ENCODE results near the gene RD3L. TPM values are rescaled to one million over a fixed set of nuclear protein-coding genes. Genes with fewer than 3 reads are reported as not detected.

The RD3L gene
- total and polyA plus RNA-seq, 12 donors, result 2.9 to 42.1 (median 25.3) TPM

GRCh38 chr14:103898204-103898603 lies 44.1 kb downstream of the RD3L start:
- no peak overlapping the region for H3K27ac ChIP-seq
- peaks cover 0 to 25% (median 9%) of the 10 kb centered on the region in 9 donors for H3K4me1 ChIP-seq
- H3K27me3 ChIP-seq, result no peaks in the 10 kb centered on the region
- no peak overlapping the region for H3K4me3 ChIP-seq
- 95 to 97% methylated on average over 4 of the region's 4 CpGs for WGBS, 2 donors
- ATAC-seq (no peak), DNase-seq (no peak)
- intact Hi-C loops (cut with DNase I), result no loop called here
- no peaks in the 10 kb centered on the region for H3K36me3 ChIP-seq
- no peak for TF ChIP-seq CTCF (IDR thresholded peaks at IDR 0.05)
- no peaks in the 10 kb centered on the region for H3K9me3 ChIP-seq

DNA sequence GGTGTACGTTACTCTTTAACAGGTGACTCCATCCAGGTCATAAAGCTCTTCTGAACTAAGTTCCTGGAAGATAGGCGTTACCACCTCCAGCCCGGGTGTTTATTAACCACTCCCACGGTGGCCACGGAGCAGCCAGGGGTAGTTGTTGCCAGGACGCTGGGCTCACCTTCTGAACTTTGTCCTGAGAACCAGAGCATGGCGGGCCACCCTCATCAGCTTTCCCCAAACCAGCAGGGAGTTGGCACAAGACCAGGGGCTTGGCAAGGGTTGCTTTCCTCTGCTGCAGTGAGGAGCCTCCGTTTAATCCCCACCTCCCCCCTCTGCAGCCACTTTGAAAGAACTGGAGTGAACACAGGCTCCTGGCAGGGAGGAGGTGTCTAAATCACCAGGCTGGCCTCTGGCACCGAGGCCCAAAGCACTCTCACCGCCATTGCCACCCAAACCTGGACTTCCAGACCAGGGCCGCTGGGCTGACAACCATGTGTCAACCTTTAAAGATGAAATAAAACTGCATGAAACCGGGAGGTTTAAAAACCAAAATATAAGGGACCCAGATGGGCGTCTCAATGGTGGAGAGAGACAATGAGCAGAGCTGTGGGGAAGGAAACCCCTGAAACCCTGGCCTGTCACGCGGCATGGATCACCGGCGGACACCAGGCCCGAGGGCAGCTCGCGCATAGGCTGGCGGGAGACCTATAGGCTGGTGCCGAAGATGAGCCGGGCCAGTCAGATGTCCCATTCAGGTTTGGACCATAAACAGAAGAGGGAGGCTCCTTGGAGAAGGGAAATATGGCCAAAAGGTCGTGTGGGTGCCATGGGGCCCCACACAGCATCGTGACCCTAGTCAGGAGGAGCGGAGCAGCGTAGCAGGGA lies 45.0 kb downstream of the RD3L start:
- Histone ChIP-seq H3K4me3 (no peak overlapping the region), H3K27ac (no peak overlapping the region), H3K27me3 (no peaks in the 10 kb centered on the region), H3K4me1 (peaks cover 0 to 25% (median 9%) of the 10 kb centered on the region in 9 donors), H3K36me3 (no peaks in the 10 kb centered on the region), H3K9me3 (no peaks in the 10 kb centered on the region)
- DNase-seq (no peak), ATAC-seq (peak in 6 of 8 donors; percentile 6 to 71 (median 52))
- no peak for TF ChIP-seq CTCF (IDR thresholded peaks at IDR 0.05)
- WGBS, 2 donors, result 77% methylated on average over 27 of the region's 27 CpGs
- intact Hi-C loops (cut with DNase I), result no loop called here

GRCh38 chr14:103896578-103896977 lies 45.8 kb downstream of the RD3L start:
- Histone ChIP-seq H3K4me1 (peaks cover 0 to 26% (median 10%) of the 10 kb centered on the region in 9 donors), H3K9me3 (no peaks in the 10 kb centered on the region), H3K36me3 (no peaks in the 10 kb centered on the region), H3K27me3 (no peaks in the 10 kb centered on the region), H3K4me3 (no peak overlapping the region), H3K27ac (no peak overlapping the region)
- intact Hi-C loops (cut with DNase I), result no loop called here
- WGBS, 2 donors, result 72 to 77% methylated on average over 6 of the region's 6 CpGs
- no peak for DNase-seq
- ATAC-seq, result no peak
- no peak for TF ChIP-seq CTCF (IDR thresholded peaks at IDR 0.05)

DNA sequence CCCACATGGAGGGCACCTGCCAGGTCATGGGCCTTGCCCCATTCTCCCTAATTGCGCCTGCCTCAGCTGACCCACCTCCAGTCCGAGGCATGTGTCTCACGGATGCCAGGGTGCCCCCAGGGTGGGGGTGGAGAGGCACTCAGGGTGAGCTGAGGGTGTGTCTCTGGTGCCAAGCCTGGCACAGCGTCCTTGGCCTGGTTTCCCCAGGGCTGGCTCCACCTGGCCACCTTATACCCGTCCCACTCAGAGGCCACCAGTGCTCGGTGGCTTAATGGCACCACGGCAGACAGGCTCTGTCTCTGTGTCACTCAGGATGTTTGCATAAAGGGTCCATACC lies 47.6 kb downstream of the RD3L start:
- no peaks in the 10 kb centered on the region for H3K27me3 ChIP-seq
- DNase-seq (no peak), ATAC-seq (peak in 1 of 8 donors; percentile 22)
- H3K4me3 ChIP-seq, result no peak overlapping the region
- H3K36me3 ChIP-seq, result no peaks in the 10 kb centered on the region
- no peak for TF ChIP-seq CTCF (IDR thresholded peaks at IDR 0.05)
- no peak overlapping the region for H3K27ac ChIP-seq
- peaks cover 8 to 33% (median 23%) of the 10 kb centered on the region in 9 donors for H3K4me1 ChIP-seq
- H3K9me3 ChIP-seq, result no peaks in the 10 kb centered on the region
- WGBS, 2 donors, result 70 to 77% methylated on average over 7 of the region's 7 CpGs
- intact Hi-C loops (cut with DNase I), result no loop called here
